H1 (cell line): ENCODE results near the gene CKM. TPM values are rescaled to one million over a fixed set of nuclear protein-coding genes. Genes with fewer than 3 reads are reported as not detected.

Experiments
- BCL11A ChIP-seq, 2 experiments: IDR thresholded peaks; one replicate each; pipeline ENCODE4 v1.6.1; 2011; ENCODE audit warnings: low read depth in 2 of 2, low read length in 2 of 2, mild to moderate bottlenecking in 2 of 2
- CHD2 ChIP-seq: IDR thresholded peaks from 2 replicates; pipeline ENCODE4 v1.6.1; 2012; ENCODE audit warnings: low read length, improper control_type of control experiment
- EGR1 ChIP-seq: IDR thresholded peaks from 2 replicates; pipeline ENCODE4 v1.6.1; 2011; ENCODE audit warnings: low read depth, low read length, borderline replicate concordance
- EP300 ChIP-seq, 2 experiments: IDR thresholded peaks; 1 replicate in 1 of 2; 2 replicates in 1 of 2; pipeline ENCODE4 v1.6.1; 2011 to 2012; ENCODE audit warnings: low read depth in 2 of 2, low read length in 2 of 2, mild to moderate bottlenecking in 2 of 2, borderline replicate concordance in 1 of 2, inconsistent platforms in 1 of 2, moderate library complexity in 1 of 2
- KDM1A ChIP-seq: fragments of 200-600, 300-600 bp; sonication (generic); IDR thresholded peaks from 2 replicates; pipeline ENCODE4 v1.7.1; 2016; ENCODE audit warnings: mild to moderate bottlenecking, low read length, borderline replicate concordance
- MAFK ChIP-seq: IDR thresholded peaks from 2 replicates; pipeline ENCODE4 v1.6.1; 2012; ENCODE audit warnings: low read depth, mild to moderate bottlenecking, improper control_type of control experiment, low read length
- NRF1 ChIP-seq: IDR thresholded peaks from 2 replicates; pipeline ENCODE4 v1.6.1; 2011; ENCODE audit warnings: mild to moderate bottlenecking, low read depth, low read length, improper control_type of control experiment
- POLR2A ChIP-seq, 2 experiments: IDR thresholded peaks; 1 replicate in 1 of 2; 2 replicates in 1 of 2; pipeline ENCODE4 v1.6.1; 2011; ENCODE audit warnings: low read depth in 2 of 2, low read length in 2 of 2, mild to moderate bottlenecking in 2 of 2; ENCODE audit errors: control extremely low read depth in 1 of 2
- POLR2AphosphoS5 ChIP-seq: IDR thresholded peaks from 2 replicates; pipeline ENCODE4 v1.6.1; 2011; ENCODE audit warnings: low read depth, low read length
- TAF7 ChIP-seq: optimal IDR thresholded peaks from 2 replicates; pipeline ENCODE3; 2011; ENCODE audit warnings: low read depth, mild to moderate bottlenecking, inconsistent platforms, low read length, moderate library complexity, borderline replicate concordance
- TBP ChIP-seq: IDR thresholded peaks from 2 replicates; pipeline ENCODE4 v1.6.1; 2011; ENCODE audit warnings: low read depth, low read length, improper control_type of control experiment
- polyA plus RNA-seq, 7 experiments: library from polyadenylated mRNA; depleted of rRNA in 3 of 7; stranded (reverse) in 5 of 7; unstranded in 2 of 7; fragments of >200 nt in 5 of 7; fragments of 200-250 nt in 2 of 7; gene quantifications; 1 replicate in 5 of 7; 2 replicates in 1 of 7; 4 replicates in 1 of 7; pipeline versions ENCODE4 v1.2.1 to v1.2.3, GENCODE V29; 2011 to 2013; ENCODE audit warnings: missing spikeins in 2 of 7, mixed read lengths in 2 of 7
- total RNA-seq: library from RNA; stranded (reverse); fragmentation: NEBNext Ultra II Directional; extraction: Animal tissue kit (Norgen Biotek cat#: 25700); gene quantifications from 2 replicates; pipeline ENCODE4 v1.2.1, GENCODE V29; 2021
- TF ChIP-seq, protein P1 (sequence below): fragments of 300-600 bp; sonication (generic); IDR thresholded peaks from 2 replicates; pipeline ENCODE4 v1.7.1; 2012; ENCODE audit warnings: low read length, moderate library complexity, mild to moderate bottlenecking, inconsistent platforms; ENCODE audit not compliant: insufficient replicate concordance
- TF ChIP-seq, protein P2 (sequence below): IDR thresholded peaks from 2 replicates; pipeline ENCODE4 v1.6.1; 2012; ENCODE audit warnings: inconsistent platforms

CKM gene
- total and polyA plus RNA-seq, 2 of the 8 experiments (the other 6 are each of a cell fraction or from before 2014, with no cell fraction given) = 0.08 TPM; not detected in 1

- TF ChIP-seq, protein P1, sequence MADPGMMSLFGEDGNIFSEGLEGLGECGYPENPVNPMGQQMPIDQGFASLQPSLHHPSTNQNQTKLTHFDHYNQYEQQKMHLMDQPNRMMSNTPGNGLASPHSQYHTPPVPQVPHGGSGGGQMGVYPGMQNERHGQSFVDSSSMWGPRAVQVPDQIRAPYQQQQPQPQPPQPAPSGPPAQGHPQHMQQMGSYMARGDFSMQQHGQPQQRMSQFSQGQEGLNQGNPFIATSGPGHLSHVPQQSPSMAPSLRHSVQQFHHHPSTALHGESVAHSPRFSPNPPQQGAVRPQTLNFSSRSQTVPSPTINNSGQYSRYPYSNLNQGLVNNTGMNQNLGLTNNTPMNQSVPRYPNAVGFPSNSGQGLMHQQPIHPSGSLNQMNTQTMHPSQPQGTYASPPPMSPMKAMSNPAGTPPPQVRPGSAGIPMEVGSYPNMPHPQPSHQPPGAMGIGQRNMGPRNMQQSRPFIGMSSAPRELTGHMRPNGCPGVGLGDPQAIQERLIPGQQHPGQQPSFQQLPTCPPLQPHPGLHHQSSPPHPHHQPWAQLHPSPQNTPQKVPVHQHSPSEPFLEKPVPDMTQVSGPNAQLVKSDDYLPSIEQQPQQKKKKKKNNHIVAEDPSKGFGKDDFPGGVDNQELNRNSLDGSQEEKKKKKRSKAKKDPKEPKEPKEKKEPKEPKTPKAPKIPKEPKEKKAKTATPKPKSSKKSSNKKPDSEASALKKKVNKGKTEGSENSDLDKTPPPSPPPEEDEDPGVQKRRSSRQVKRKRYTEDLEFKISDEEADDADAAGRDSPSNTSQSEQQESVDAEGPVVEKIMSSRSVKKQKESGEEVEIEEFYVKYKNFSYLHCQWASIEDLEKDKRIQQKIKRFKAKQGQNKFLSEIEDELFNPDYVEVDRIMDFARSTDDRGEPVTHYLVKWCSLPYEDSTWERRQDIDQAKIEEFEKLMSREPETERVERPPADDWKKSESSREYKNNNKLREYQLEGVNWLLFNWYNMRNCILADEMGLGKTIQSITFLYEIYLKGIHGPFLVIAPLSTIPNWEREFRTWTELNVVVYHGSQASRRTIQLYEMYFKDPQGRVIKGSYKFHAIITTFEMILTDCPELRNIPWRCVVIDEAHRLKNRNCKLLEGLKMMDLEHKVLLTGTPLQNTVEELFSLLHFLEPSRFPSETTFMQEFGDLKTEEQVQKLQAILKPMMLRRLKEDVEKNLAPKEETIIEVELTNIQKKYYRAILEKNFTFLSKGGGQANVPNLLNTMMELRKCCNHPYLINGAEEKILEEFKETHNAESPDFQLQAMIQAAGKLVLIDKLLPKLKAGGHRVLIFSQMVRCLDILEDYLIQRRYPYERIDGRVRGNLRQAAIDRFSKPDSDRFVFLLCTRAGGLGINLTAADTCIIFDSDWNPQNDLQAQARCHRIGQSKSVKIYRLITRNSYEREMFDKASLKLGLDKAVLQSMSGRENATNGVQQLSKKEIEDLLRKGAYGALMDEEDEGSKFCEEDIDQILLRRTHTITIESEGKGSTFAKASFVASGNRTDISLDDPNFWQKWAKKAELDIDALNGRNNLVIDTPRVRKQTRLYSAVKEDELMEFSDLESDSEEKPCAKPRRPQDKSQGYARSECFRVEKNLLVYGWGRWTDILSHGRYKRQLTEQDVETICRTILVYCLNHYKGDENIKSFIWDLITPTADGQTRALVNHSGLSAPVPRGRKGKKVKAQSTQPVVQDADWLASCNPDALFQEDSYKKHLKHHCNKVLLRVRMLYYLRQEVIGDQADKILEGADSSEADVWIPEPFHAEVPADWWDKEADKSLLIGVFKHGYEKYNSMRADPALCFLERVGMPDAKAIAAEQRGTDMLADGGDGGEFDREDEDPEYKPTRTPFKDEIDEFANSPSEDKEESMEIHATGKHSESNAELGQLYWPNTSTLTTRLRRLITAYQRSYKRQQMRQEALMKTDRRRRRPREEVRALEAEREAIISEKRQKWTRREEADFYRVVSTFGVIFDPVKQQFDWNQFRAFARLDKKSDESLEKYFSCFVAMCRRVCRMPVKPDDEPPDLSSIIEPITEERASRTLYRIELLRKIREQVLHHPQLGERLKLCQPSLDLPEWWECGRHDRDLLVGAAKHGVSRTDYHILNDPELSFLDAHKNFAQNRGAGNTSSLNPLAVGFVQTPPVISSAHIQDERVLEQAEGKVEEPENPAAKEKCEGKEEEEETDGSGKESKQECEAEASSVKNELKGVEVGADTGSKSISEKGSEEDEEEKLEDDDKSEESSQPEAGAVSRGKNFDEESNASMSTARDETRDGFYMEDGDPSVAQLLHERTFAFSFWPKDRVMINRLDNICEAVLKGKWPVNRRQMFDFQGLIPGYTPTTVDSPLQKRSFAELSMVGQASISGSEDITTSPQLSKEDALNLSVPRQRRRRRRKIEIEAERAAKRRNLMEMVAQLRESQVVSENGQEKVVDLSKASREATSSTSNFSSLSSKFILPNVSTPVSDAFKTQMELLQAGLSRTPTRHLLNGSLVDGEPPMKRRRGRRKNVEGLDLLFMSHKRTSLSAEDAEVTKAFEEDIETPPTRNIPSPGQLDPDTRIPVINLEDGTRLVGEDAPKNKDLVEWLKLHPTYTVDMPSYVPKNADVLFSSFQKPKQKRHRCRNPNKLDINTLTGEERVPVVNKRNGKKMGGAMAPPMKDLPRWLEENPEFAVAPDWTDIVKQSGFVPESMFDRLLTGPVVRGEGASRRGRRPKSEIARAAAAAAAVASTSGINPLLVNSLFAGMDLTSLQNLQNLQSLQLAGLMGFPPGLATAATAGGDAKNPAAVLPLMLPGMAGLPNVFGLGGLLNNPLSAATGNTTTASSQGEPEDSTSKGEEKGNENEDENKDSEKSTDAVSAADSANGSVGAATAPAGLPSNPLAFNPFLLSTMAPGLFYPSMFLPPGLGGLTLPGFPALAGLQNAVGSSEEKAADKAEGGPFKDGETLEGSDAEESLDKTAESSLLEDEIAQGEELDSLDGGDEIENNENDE = no peak
- TF ChIP-seq CHD2 = no peak
- TF ChIP-seq POLR2A (IDR thresholded peaks at IDR 0.05; ENCODE audit: control extremely low read depth in 1 of 2, low read depth in 2 of 2, low read length in 2 of 2) = no peak
- no peak for TF ChIP-seq NRF1
- TF ChIP-seq EGR1 = no peak
- TF ChIP-seq TBP = no peak
- TF ChIP-seq POLR2AphosphoS5 = no peak
- TF ChIP-seq KDM1A = no peak
- no peak for TF ChIP-seq BCL11A (IDR thresholded peaks at IDR 0.05; ENCODE audit: low read depth in 2 of 2, low read length in 2 of 2)
- TF ChIP-seq TAF7 = no peak
- TF ChIP-seq, protein P2, sequence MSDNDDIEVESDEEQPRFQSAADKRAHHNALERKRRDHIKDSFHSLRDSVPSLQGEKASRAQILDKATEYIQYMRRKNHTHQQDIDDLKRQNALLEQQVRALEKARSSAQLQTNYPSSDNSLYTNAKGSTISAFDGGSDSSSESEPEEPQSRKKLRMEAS = no peak
- no peak for TF ChIP-seq EP300 (IDR thresholded peaks at IDR 0.05; ENCODE audit: borderline replicate concordance in 1 of 2, low read depth in 2 of 2, low read length in 2 of 2)
- TF ChIP-seq MAFK = no peak
Measured at GRCh38 chr19:45302416-45302815, 20.3 kb downstream of the CKM start (continued).
